Thyroid gland (tissue), 4 donors: ENCODE results near the gene EPHA2. TPM values are rescaled to one million over a fixed set of nuclear protein-coding genes. Genes with fewer than 3 reads are reported as not detected.

Experiments
- DNase-seq, 2 donors: peaks; one replicate each; pipeline ENCODE4 v3.0.0-alpha.2; 2019
- H3K27ac ChIP-seq, 3 donors: fragments of 200-600 bp; sonication (generic); 1 replicate in 2 of 3; 2 replicates in 1 of 3; pipeline ENCODE4 v1.5.1; 2016 to 2019; ENCODE audit warnings: mild to moderate bottlenecking in 1 of 3, moderate library complexity in 1 of 3
- H3K27me3 ChIP-seq: fragments of 200-600 bp; sonication (generic); one replicate; pipeline ENCODE4 v1.5.1; 2019
- H3K36me3 ChIP-seq, 2 donors: fragments of 200-600 bp; sonication (generic); one replicate each; pipeline ENCODE4 v1.5.1; 2016 to 2019
- H3K4me1 ChIP-seq, 2 donors: fragments of 200-600 bp; sonication (generic); one replicate each; pipeline ENCODE4 v1.5.1; 2017 to 2019
- H3K4me3 ChIP-seq, 3 donors: fragments of 200-600 bp; sonication (generic); replicated peaks in 1 of 3; 1 replicate in 2 of 3; 2 replicates in 1 of 3; pipeline ENCODE4 v1.5.1; 2016; ENCODE audit warnings: mild to moderate bottlenecking in 1 of 3
- H3K9me3 ChIP-seq: fragments of 200-600 bp; sonication (generic); one replicate; pipeline ENCODE4 v1.5.1; 2017
- CTCF ChIP-seq, 6 experiments: fragments of 200-600 bp in 3 of 6; fragments of 450-650 bp in 3 of 6; sonication (generic) in 3 of 6; IDR thresholded peaks; one replicate each; pipeline ENCODE4 v1.5.1; 2016 to 2019; ENCODE audit warnings: antibody characterized with exemption in 6 of 6, mild to moderate bottlenecking in 2 of 6, inconsistent platforms in 1 of 6, moderate library complexity in 1 of 6
- POLR2A ChIP-seq, 2 donors: fragments of 450-650 bp; IDR thresholded peaks; one replicate each; pipeline ENCODE4 v1.6.1; 2017; ENCODE audit warnings: antibody characterized with exemption in 2 of 2, mild to moderate bottlenecking in 2 of 2, moderate library complexity in 1 of 2
- WGBS, 2 donors: methylation state at CpG; one replicate each; pipeline ENCODE4 v1.1.5; 2017; 5-methylcytosine and 5-hydroxymethylcytosine counted together
- intact Hi-C: fragments of 100-400 bp; cut with DNase I; formaldehyde crosslinking; loops from one replicate; pipeline ENCODE4 v1.15.1; 2023
- total RNA-seq, 4 donors: library from RNA; depleted of rRNA; stranded (reverse); fragments of >200 nt; gene quantifications; one replicate each; pipeline ENCODE4 v1.2.3, GENCODE V29; 2016

The EPHA2 gene
- total RNA-seq, 4 donors from 2014 or later = 22.3 to 53.2 (median 29.3) TPM

- H3K27me3 ChIP-seq = no peaks in the 10 kb centered on the region
- no peak for DNase-seq
- H3K27ac ChIP-seq = no peak overlapping the region
- H3K4me3 ChIP-seq = no peak overlapping the region
- no peak for TF ChIP-seq POLR2A (IDR thresholded peaks at IDR 0.05)
- TF ChIP-seq CTCF (IDR thresholded peaks at IDR 0.05) = no peak
- H3K36me3 ChIP-seq = no peaks in the 10 kb centered on the region
- H3K4me1 ChIP-seq = peaks cover 8 to 55% of the 10 kb centered on the region in 2 donors
- intact Hi-C loops = loop anchor here (2.0 to 5.0 kb wide), 2 partner anchors 111 to 285 kb away; no protein-coding TSS in a partner anchor
- 90 to 94% methylated on average over 12 of the region's 12 CpGs for WGBS, 2 donors
- no peaks in the 10 kb centered on the region for H3K9me3 ChIP-seq
Measured at GRCh38 chr1:16077406-16078245, 78.2 kb downstream of the EPHA2 start.

DNA sequence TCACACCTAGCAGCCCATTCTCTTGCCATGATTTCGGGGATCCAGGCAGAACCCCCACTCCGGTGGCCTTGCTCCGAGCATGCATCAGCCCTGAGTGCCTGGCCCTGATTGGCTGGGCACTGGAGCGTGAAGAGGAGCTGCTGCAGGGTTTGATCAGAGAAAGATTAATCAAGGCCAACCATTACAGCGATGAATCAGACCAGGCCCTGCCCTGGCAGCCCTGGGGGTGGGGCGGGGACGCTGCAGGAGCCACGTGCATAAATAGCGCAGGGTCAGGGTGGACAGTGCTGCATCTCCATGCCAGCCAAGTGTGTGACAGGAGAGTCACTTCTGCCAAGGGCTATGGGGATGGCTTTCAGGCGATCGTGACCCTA, 79.0 kb downstream of the EPHA2 start:
- intact Hi-C loops = loop anchor here (2.0 to 5.0 kb wide), 2 partner anchors 112 to 285 kb away; no protein-coding TSS in a partner anchor
- DNase-seq = peak; percentile 36 to 55
- H3K4me1 ChIP-seq = peaks cover 8 to 50% of the 10 kb centered on the region in 2 donors
- H3K36me3 ChIP-seq = no peaks in the 10 kb centered on the region
- no peaks in the 10 kb centered on the region for H3K9me3 ChIP-seq
- TF ChIP-seq POLR2A (IDR thresholded peaks at IDR 0.05) (no peak), CTCF (IDR thresholded peaks at IDR 0.05) (no peak)
- no peaks in the 10 kb centered on the region for H3K27me3 ChIP-seq
- peak overlapping the region in 2 of 3 donors; percentile 12 to 52 for H3K27ac ChIP-seq
- no peak overlapping the region for H3K4me3 ChIP-seq
- 41 to 70% methylated on average over 10 to 11 of the region's 11 CpGs for WGBS, 2 donors

GRCh38 chr1:16076031-16076864, 79.6 kb downstream of the EPHA2 start:
- H3K9me3 ChIP-seq = no peaks in the 10 kb centered on the region
- H3K4me1 ChIP-seq = peaks cover 8 to 50% of the 10 kb centered on the region in 2 donors
- no peaks in the 10 kb centered on the region for H3K27me3 ChIP-seq
- no peak for DNase-seq
- 81 to 85% methylated on average over 11 to 14 of the region's 14 CpGs for WGBS, 2 donors
- H3K4me3 ChIP-seq = no peak overlapping the region
- intact Hi-C loops = loop anchor here (2.0 to 5.0 kb wide), 2 partner anchors 113 to 286 kb away; no protein-coding TSS in a partner anchor
- no peak for TF ChIP-seq CTCF (IDR thresholded peaks at IDR 0.05)
- TF ChIP-seq POLR2A (IDR thresholded peaks at IDR 0.05) = no peak
- no peaks in the 10 kb centered on the region for H3K36me3 ChIP-seq
- peak overlapping the region in 2 of 3 donors; percentile 12 to 52 for H3K27ac ChIP-seq

DNA sequence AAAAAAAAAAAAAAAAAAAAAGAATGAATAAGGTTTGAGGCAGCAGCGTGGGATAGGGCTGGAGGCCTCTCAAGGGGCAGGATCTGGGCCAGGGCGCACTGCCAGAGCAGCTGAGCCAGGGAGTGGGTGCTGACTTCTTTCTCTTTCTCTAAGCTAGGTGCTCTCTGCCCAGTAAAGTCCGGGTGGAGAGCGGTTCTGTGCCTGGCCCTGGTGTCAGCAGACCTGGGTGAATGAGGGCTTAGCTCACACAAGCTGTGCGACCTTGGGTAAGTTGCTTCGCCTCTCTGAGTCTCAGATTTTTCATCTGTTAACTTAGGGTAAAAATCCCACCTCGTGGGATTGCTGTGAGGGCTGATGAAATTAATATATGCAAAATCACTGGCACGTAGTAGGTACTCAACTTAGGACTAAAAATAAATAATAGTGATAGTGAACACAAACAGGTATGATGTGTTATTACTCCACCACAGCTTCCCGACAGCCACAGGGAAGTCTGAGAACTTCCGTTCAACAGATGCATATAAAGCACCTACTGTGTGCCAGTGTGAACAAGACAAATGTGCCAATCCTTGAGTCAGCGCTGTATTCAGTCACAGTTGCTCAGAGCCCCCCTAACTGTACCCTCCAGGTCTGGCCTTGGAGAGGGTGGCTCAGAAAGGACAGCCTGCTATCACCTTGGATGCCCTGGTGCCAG, 80.4 kb downstream of the EPHA2 start:
- H3K4me1 ChIP-seq = peaks cover 8 to 50% of the 10 kb centered on the region in 2 donors
- H3K4me3 ChIP-seq = no peak overlapping the region
- DNase-seq = peak; percentile 93
- peak overlapping the region in 1 of 3 donors; percentile 52 for H3K27ac ChIP-seq
- intact Hi-C loops = loop anchor here (2.0 to 5.0 kb wide), 2 partner anchors 113 to 287 kb away; no protein-coding TSS in a partner anchor
- no peaks in the 10 kb centered on the region for H3K9me3 ChIP-seq
- no peak for TF ChIP-seq CTCF (IDR thresholded peaks at IDR 0.05)
- TF ChIP-seq POLR2A (IDR thresholded peaks at IDR 0.05) = no peak
- H3K27me3 ChIP-seq = no peaks in the 10 kb centered on the region
- 56 to 59% methylated on average over 11 of the region's 11 CpGs for WGBS, 2 donors
- H3K36me3 ChIP-seq = no peaks in the 10 kb centered on the region

Other genes with a start within 250 kb of the EPHA2 start
- 10 to 100 TPM; 31.4 to 52.1 (median 36.1) TPM for gene ZBTB17, start 180.0 kb downstream of the EPHA2 start, total RNA-seq
- under 1 TPM in 2 of 4 donors, not detected in 2; 0.11 to 0.63 TPM for gene SRARP, start 151.8 kb downstream of the EPHA2 start, total RNA-seq
- gene HSPB7, start 138.0 kb downstream of the EPHA2 start, total RNA-seq = 1 to 10 TPM in 3 of 4 donors, under 1 TPM in 1; 0.81 to 9.0 (median 2.9) TPM
- gene CLCNKA, start 134.0 kb downstream of the EPHA2 start, total RNA-seq = 10 to 100 TPM in 2 of 4 donors, 1 to 10 TPM in 2; 3.9 to 27.1 (median 16.1) TPM
- 10 to 100 TPM in 3 of 4 donors, 1 to 10 TPM in 1; 7.1 to 42.2 (median 15.4) TPM for gene CLCNKB, start 112.3 kb downstream of the EPHA2 start, total RNA-seq
- gene FAM131C, start 82.4 kb downstream of the EPHA2 start, total RNA-seq = 1 to 10 TPM in 3 of 4 donors, under 1 TPM in 1; 0.42 to 2.7 (median 1.5) TPM
- 10 to 100 TPM; 11.9 to 32.3 (median 17.5) TPM for gene ARHGEF19, start 56.6 kb upstream of the EPHA2 start, total RNA-seq
- gene CPLANE2, start 81.1 kb upstream of the EPHA2 start, total RNA-seq = 10 to 100 TPM in 3 of 4 donors, 1 to 10 TPM in 1; 4.3 to 21.8 (median 15.3) TPM
- 10 to 100 TPM; 24.3 to 41.9 (median 31.9) TPM for gene FBXO42, start 196.4 kb upstream of the EPHA2 start, total RNA-seq
- 10 to 100 TPM; 59.4 to 82.8 (median 74.4) TPM for gene SZRD1, start 211.2 kb upstream of the EPHA2 start, total RNA-seq